ENCODE measurements around the gene VPS54.

- TF ChIP-seq ZFX (CRISPR knock-in tag; IDR thresholded peaks at IDR 0.05) (no peak), CTCF (IDR thresholded peaks at IDR 0.05 in 2 of 3, conservative IDR thresholded peaks at IDR 0.05 in 1 of 3; ENCODE audit: insufficient read depth in 2 of 3, low read depth in 1 of 3, low read length in 3 of 3) (no peak), ELK1 (CRISPR knock-in tag; IDR thresholded peaks at IDR 0.05) (no peak), ATF2 (CRISPR knock-in tag; IDR thresholded peaks at IDR 0.05) (no peak), JUN (IDR thresholded peaks at IDR 0.05; ENCODE audit: borderline replicate concordance, low read depth, low read length) (no peak), JUN (CRISPR knock-in tag; IDR thresholded peaks at IDR 0.05; ENCODE audit: borderline replicate concordance) (no peak), RCOR1 (IDR thresholded peaks at IDR 0.05; ENCODE audit: borderline replicate concordance in 1 of 2, low read depth in 2 of 2, low read length in 2 of 2) (no peak), MAX (CRISPR knock-in tag; IDR thresholded peaks at IDR 0.05) (no peak)
Measured at GRCh38 chr2:63850204-63850571, 169.0 kb downstream of the VPS54 start.

All from K562 (cell line).